Medulla oblongata (tissue), 1 donor: ENCODE data around the gene TARS1.

Source experiments
- DNase-seq: peaks from one replicate; pipeline ENCODE4 v3.0.0-alpha.2; 2015; ENCODE audit errors: extremely low spot score

TARS1 gene

DNA sequence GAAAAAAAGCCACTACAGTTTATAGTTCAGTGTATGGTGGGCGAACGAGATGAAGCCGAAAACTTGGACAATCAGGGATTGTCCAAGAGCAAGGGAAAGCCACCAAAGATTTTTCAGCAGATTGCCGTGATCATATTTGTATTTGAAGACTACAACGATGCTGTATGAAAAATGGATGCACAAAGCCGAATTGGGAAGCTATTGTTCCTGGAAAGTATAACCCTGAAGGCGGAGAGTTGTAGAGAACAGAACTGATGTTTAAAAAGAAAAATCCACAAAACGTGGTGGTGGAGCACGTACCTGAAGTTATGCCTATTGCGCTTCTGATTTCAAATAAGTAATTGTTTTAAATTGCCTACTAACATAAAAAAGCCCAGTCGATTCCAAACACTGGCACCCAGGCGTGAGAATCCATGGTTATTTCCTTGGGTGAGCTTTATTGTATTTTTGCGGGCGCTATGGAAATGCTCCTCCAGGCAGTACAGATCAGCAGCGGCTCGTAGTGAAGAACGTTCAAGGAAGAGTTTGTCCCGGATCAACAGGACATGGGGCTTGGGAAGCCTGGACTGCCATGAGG lies 772 bp upstream of the TARS1 start:
- DNase-seq = no peak

DNA sequence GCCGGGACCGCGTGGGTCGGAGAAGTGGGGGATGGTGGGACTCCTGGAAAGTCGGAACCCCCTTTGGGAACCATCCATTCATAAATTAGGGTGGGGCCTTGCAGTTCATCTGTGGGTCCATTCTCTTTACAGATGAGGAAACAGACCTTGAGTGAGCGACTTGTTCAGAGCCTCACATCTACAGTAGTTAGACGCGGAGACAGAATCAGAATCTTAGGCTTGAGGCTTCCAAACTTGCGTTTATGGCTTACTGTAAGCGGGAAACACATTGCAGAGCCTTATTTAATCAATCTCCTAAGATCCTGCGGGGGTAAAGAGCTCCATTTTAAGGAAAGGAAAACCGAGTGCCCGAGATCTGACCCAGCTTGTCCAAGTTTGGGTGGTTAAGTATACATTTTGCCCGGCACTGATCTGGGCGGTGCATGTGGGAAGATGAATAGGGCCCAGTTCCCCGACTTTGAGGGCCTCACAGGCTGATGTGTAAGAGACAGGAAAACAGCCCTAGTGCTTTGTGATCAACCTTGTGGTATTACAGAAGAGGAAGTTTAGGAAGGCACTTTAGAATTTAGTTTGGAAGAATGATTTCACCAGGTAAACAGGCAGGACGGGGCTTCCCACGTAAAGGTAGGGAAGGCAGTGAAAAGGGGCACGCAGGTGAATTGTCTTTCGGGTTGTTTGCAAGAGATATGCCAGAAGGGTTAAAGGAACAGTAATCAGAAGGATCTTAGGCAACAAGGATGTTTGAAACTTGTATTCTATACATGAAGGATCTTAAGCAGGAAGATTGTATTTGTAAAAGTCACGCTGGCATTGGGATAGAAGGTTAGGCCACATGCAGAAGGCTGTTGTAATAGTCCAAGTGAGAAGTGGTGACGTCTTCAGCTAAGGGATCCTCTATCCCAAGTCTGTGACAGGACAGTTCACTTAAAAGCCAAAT lies 744 bp downstream of the TARS1 start:
- DNase-seq = peak; percentile 53

DNA sequence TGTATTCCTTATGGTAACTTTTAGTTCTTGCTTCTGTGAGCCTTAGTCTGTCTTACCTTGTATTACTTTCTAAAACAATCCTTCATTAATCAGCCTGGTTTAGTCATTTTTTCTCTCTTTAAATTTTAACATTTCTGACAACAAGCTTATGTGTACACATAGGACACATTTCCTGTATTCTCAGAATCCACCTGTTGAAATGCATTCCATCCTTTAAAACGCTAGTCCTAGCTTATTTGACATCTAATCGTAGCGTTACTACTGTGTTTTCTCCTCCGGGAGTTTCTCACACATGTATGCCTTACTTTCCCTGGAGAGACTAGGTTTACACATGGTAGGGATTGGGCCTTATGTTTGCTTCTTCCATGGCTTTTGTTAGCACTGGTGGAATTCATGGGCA lies 3.8 kb downstream of the TARS1 start:
- no peak for DNase-seq

DNA sequence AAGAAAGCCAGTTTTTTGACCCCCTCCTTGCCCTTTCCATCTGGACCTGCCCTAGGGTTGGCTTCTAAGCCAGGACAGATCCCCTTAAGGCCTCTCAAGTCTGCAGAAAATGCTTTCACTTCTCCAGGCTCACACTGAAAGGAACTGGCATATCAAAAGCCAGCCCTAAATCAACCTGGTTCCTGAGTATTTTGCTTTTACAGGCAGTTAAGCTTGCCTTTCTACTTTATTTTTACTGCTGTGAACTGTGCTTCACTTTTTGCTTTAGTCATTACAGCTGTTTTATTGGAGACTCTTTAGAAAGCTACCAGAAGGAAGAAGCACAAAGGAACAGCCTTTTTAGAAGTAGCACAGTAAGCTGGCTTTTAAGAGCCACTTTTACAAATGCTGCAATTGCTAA lies 5.0 kb downstream of the TARS1 start:
- no peak for DNase-seq

DNA sequence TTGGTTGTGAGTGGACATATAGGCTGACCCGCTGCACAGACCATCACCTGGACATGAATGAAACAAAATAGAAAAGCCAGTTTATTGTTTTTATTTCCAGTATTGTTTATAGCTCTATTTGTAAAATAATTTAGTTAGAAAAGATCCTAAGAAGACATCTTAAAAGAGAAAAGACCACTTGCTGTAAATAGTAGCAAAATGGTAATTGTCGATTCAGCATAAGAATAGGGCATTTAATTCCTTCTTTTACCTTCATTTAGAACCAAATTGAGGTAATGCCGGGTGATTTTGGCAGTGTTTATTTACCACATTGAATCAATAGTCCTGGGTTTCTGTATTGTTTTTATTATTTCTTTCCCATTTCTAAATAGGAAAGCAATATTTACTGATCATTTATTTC lies 7.4 kb downstream of the TARS1 start:
- DNase-seq = no peak

DNA sequence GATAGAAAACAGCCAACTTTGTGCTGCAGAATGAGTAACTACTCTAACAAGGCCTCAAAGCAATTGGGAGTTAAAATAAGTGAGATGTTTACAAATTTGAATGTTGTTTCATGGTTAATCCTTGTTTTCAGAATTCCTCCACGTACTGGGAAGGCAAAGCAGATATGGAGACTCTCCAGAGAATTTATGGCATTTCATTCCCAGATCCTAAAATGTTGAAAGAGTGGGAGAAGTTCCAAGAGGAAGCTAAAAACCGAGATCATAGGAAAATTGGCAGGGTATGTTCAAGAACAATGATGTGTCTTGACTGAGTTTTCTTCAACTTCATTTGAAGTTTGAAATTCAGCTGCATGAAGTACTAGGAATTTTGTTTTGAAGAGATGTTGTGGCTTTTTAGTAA lies 16.4 kb downstream of the TARS1 start:
- no peak for DNase-seq

DNA sequence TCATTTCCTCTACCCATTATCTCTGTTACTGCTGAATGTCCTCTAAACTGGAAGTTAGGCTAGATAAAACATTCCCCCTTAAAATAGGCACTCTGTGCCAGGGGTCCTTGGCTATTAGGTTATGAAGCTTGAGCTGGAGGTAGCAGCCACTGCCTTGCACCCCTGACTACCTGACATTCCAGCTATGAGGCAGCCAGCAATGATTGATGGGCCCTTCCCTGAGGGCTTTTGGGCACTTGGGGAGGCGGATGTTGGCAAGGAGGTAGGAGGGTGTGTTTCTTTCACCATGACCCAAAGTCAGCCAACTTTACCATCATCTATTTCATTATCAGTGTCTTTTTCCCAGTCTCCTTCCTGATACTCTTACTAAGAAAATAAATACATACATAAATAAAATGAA lies 17.1 kb downstream of the TARS1 start:
- no peak for DNase-seq

DNA sequence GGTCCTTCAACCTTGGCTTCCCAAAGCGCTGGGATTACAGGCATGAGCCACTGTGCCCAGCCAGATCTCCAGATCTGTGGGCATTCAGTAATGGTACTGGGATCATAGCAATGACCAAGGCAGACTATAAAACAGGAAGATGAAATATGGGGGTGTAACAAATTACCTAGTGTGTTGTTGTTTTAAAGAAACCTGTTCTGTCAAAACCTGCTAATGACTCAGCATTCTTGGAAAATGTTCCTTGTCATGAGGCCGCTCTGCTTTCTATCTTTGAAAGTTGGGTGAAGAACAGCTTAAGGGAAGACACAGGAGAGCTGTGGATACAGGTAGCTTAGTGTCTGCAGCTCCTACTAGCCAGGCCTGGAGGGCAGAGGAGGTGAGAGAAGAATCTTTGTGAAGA lies 19.4 kb downstream of the TARS1 start:
- DNase-seq = no peak

DNA sequence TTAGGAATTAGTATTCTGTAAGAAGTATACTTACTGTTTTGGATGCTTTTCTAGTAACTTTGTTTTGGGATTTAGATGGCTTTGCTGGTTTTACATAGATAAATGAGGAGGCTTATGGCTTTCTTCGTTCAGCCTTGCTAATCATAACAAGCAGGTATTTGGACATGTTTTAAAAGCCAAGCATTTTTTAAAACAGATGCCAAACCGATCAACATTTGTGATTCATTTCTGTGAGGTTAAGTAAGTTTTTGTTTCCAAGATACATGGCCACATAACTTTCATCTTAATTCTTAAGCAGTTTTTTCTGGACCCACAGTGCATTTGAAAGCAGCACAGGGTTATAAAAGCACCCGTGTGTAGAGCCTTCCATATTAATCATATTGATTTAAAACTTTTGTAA lies 21.7 kb downstream of the TARS1 start:
- no peak for DNase-seq

DNA sequence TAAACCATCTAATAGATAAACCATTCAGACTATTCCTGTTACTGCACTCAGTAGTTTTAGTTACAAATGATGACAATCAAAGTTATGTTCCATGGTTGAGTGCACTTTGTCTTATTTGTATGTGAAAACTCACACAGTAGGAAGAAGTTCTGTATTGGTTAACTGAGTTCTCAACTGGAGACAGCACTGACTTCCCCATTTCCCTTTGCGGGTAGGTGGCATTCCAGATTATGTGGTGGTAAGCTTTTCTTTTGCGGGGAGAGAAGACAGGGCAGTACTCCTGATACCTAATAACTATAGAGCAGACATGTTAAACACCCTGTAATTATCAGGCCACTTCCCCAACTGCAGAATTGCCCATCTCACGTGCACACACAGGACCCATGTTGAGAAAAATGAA lies 24.4 kb downstream of the TARS1 start:
- DNase-seq = no peak

DNA sequence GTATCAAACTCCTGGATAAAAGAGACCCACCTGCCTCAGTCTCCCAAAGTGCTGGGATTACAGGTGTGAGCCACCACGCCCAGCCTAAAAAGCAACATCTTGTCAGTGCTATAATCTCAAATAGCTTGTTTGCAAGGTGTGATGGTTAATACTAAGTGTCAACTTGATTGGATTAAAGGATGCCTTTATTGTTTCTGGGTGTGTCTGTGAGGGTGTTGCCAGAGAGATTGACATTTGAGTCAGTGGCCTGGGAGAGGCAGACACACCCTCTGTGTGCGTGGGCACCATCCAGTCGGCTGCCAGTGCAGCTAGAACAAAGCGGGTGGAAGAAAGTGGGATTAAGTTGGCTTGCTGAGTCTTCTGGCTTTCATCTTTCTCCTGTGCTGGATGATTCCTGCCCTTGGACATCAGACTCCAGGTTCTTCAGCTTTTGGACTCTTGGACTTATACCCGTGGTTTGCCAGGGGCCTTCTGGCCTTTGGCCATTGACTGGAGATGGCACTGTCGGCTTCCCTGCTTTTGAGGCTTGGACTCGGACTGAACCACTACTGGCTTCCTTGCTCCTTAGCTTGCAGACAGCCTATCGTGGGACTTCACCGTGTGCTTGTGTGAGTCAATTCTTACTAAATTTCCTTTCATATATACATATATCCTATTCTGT lies 28.1 kb downstream of the TARS1 start:
- DNase-seq = peak; percentile 15

DNA sequence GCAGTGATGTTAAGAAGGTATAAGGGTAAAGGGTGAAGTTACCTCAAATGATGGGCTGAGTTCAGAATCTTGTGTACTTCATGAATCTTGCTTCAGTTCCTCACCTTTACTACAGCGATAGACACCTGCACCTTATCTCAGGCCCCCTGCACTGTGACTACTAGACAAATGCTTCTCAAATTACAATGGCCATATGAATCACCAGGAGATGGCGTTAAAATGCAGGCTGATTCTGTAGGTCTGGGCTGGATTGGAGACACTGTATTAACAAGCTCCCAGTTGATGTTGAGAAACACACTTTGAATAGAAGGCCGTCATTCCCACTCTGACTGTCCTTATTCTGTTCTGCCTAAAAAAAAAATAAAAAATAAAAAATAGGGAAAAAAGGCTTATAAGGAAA lies 29.8 kb downstream of the TARS1 start:
- peak; percentile 36 for DNase-seq

DNA sequence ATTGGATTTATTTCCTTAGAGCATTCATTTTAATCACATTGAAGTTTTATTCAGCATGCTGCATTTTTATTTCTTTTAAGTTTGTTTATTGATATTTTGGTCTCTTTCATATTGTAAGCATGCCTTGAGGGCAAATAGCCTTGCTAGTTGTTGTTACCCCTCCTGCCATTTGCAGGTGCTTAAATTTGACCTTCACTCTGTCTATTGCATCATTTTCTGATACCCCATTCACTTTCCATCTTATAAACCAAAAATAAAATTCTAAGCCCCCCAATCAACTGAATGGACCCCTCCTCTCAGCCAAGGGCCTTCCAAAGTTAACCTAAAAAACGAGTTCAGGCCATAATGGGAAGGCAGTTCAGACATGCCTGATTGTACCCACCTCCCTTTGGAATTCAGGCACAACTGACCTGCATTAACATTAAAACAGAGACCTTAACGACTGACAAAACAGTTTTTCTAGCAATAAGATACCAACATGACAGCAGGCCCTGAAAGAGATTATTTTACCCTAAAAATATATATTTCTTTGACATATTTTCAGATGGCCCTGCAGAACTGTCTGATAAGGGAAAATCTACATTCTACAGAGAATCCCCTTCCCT lies 32.1 kb downstream of the TARS1 start:
- DNase-seq = no peak

DNA sequence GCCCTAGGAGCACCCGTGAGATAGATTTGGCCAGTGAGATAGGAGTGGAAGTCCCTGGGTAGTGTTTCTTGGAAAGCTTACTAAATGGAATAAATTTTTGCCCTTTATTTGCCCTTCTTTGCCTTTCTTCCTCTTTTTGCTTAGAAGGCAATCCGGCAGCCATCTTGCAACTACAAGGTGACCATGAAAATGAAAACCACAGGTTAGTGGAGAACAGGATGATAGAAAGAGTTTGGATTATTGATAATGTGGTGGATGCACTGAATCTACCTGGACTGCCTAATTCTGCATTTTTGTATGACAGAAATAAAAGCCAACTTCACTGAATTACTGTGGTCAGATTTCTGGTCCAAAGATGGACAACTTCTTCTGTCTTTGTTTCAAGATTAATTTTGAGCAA lies 33.2 kb downstream of the TARS1 start:
- no peak for DNase-seq

DNA sequence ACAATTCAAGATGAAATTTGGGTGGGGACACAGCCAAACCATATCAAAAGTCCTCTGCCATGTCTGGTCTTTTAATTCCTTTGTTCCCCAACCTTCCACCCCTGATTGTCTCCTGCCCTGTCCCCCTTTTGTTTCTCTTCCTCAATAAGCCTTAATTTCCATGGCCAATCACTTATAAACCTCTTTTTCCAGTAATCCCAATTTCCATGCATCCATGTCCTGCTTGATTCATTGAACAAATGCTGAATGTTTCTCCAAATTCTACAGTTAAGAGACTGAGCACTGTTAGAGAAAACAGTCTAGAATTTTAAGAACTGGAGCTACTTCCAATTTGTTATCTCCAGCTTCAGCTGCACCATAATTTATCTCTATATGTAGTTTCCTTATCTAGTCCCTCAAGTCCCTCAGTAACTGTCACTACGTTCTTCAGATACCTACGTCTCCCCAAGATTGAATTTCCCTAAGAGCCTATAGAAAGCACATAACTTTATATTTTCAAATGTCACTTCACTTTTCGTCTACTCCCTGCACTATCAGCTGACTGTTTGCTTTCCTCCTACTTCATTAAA lies 34.2 kb downstream of the TARS1 start:
- no peak for DNase-seq

DNA sequence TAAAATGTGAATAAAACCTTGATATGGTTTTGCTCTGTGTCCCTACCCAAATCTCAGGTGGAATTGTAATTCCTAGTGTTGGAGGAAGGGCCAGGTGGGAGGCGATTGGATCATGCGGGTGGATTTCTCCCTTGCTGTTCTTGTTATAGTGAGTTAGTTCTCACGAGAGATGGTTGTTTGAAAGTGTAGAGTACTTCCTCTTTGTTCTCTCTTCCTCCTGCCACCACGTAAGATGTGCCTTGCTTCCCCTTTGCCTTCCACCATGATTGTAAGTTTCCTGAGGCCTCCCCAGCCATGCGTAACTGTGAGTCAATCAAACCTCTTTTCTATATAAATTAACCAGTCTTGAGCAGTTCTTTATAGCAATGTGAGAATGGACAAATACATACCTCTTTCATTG lies 34.9 kb downstream of the TARS1 start:
- DNase-seq = no peak

DNA sequence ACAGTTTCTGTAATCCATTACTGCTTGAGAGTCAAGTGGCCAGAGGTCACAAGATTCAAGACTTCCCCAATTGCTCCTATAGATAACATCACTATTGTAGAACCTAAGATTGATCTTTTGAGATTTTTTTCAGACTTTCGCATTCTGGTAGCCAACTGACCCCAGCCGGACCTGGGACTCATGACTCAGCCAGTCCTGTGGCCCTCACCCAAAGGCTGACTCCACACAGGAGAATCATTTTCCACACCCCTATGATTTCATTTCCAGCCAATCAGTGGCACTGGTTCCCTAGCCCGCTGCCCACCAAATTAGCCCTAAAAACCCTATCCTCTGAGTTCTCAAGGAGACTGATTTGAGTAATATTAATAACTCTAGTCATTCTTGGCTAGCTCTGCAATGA lies 36.2 kb downstream of the TARS1 start:
- DNase-seq = no peak

DNA sequence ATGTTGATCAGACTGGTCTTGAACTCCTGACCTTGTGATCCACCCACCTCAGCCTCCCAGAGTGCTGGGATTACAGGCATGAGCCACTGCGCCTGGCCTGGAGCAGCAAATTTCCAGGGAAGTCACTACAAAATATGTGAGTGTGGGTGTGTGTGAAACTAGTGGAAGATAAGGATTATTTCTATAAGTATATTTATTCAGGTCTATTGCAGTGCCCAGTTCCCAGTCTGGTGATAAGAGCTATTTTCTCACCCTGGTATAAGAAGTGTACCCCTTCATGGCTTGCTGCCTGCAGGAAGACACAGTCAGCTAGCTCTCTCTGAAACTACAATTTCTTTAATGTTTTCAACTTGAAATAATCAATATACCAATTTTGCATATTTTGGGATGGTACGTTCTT lies 37.1 kb downstream of the TARS1 start:
- DNase-seq = no peak

DNA sequence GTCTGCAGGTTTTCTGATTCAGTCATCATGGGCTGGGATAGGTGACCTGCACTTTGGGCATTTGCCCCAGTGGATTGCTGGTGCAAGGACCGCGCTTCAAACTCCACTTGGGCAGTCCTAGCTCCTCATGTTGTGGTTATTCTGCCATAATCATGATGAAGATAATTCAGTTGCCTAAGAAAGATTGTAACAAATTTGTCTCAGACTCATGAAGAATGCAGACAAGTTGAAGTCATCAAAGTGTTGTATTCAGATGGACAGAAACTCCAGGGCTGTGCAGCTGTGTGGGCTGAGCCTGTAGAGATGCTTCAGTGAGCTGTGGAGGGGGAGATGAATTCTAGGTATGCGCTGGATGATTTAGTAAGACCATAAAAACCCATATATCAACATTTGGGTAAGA lies 38.5 kb downstream of the TARS1 start:
- DNase-seq = no peak

DNA sequence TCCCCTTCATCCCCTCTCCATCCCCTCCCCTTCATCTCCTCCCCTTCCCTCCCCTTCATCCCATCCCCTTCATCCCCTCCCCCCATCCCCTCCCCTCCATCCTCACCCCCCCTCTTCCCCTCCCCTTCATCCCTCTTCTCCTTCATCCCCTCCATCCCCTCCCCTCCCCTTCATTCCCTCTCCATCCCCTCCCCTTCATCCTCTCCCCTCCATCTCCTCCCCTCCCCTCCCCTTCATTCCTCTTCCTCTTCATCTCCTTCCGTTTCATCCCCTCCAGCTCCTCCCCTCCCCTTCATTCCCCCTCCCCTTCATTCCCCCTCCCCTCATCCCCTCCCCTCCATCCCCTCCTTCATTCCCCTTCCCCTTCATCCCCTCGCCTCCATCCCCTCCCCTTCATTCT lies 40.1 kb downstream of the TARS1 start:
- no peak for DNase-seq

DNA sequence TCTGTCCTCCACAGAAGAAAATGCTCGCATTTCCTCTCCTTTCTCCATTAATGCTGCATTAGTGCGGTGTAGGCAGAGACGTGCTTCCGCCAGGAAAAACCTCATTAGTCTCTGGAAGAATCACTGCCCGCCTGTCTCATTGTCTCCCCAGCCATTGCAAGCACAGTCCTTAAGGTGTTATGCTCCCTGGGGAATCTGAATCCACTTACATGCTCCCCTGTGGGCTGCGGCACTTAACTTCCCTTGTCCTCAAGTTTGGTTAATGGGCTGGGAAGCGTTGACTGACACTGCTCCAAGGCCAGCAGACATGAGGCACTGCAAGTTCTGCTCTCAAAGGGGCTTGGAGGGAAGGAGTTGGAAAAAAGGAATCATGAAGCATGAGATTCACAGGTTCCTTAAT lies 41.6 kb downstream of the TARS1 start:
- no peak for DNase-seq

DNA sequence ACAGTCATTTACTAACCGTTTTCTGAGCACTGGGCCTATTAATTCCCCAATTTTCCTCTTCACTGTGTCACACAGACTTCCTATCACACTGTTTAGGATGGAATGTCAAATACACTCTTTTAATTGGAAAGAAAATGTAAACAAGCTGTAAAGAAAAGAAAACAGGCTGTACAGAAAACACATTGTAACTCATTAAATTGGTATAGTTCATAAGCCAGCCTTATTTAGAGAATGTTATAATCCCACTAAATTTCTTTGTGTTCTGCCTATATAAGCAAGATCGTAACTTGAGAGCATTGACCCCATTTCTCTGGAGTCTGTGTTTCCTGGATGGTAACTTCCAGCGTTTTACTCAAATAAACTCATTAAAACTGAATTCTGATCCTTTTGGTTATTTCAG lies 46.5 kb downstream of the TARS1 start:
- DNase-seq = no peak
